HEK293T (cell line): ENCODE data around the gene KDM1B.

Experiments
- ARNT ChIP-seq: fragments of 450-650 bp; IDR thresholded peaks from 2 replicates; pipeline ENCODE4 v1.6.1; 2017; ENCODE audit warnings: mild to moderate bottlenecking
- FOXA1 ChIP-seq: fragments of 450-650 bp; IDR thresholded peaks from 2 replicates; pipeline ENCODE4 v1.6.1; 2016; ENCODE audit warnings: mild to moderate bottlenecking
- FOXM1 ChIP-seq: fragments of 450-650 bp; IDR thresholded peaks from 2 replicates; pipeline ENCODE4 v1.6.1; 2017; ENCODE audit warnings: mild to moderate bottlenecking, borderline replicate concordance
- HDGF ChIP-seq: fragments of 450-650 bp; IDR thresholded peaks from 2 replicates; pipeline ENCODE4 v1.6.1; 2017; ENCODE audit warnings: antibody characterized with exemption, borderline replicate concordance
- PKNOX1 ChIP-seq: fragments of 450-650 bp; IDR thresholded peaks from 2 replicates; pipeline ENCODE4 v1.6.1; 2016
- SP1 ChIP-seq: fragments of 450-650 bp; IDR thresholded peaks from 2 replicates; pipeline ENCODE4 v1.6.1; 2017
- SUZ12 ChIP-seq: fragments of 450-650 bp; IDR thresholded peaks from 2 replicates; pipeline ENCODE4 v1.6.1; 2016; ENCODE audit warnings: mild to moderate bottlenecking
- ZNF384 ChIP-seq: fragments of 450-650 bp; IDR thresholded peaks from 2 replicates; pipeline ENCODE4 v1.6.1; 2016

GRCh38 chr6:18247002-18247401 is 91.8 kb downstream of the KDM1B start:
- TF ChIP-seq ZNF384: no peak
- TF ChIP-seq SP1: no peak
- no peak for TF ChIP-seq SUZ12
- no peak for TF ChIP-seq PKNOX1
- no peak for TF ChIP-seq ARNT
- TF ChIP-seq HDGF: no peak
- no peak for TF ChIP-seq FOXM1
- TF ChIP-seq FOXA1: no peak
